HepG2 (cell line): ENCODE data around the gene SSBP4. TPM values are rescaled to one million over a fixed set of nuclear protein-coding genes. Genes with fewer than 3 reads are reported as not detected.
A peak's percentile ranks its signal among the peaks of the same experiment; 100 is the strongest.

Source experiments
- ARID4A ChIP-seq: sonication (generic); formaldehyde crosslinking; IDR thresholded peaks from 2 replicates; pipeline ENCODE4 v1.5.0; 2020; ENCODE audit warnings: mild to moderate bottlenecking, missing genetic modification reagents, borderline replicate concordance
- GABPB1 ChIP-seq: IDR thresholded peaks from 2 replicates; pipeline ENCODE4 v1.6.1; 2016; ENCODE audit warnings: mild to moderate bottlenecking, missing genetic modification reagents, moderate library complexity, missing compliant biosample characterization
- NCOR1 ChIP-seq: fragments of 200-600 bp; sonication (generic); IDR thresholded peaks from 2 replicates; pipeline ENCODE4 v1.7.0; 2017; ENCODE audit warnings: antibody characterized with exemption, low read length, borderline replicate concordance
- NFAT5 ChIP-seq: sonication (generic); formaldehyde crosslinking; IDR thresholded peaks from 2 replicates; pipeline ENCODE4 v1.4.0; 2020; ENCODE audit warnings: missing genetic modification reagents
- ZBTB40 ChIP-seq, 2 experiments: fragments of 450-650 bp in 1 of 2; sonication (generic) in 1 of 2; formaldehyde crosslinking in 1 of 2; IDR thresholded peaks; 2 replicates each; pipeline versions ENCODE4 v1.6.1 to v1.8.0; 2016 to 2022; ENCODE audit warnings: antibody characterized with exemption in 1 of 2, mild to moderate bottlenecking in 1 of 2, missing genetic modification reagents in 1 of 2
- ZNF644 ChIP-seq: IDR thresholded peaks from 2 replicates; pipeline ENCODE4 v1.6.1; 2016; ENCODE audit warnings: low read depth
- polyA plus RNA-seq, 8 experiments: library from polyadenylated mRNA; depleted of rRNA in 3 of 8; stranded (reverse) in 7 of 8; unstranded in 1 of 8; fragments of >200 nt; fragmentation: Illumina TruSeq in 4 of 8; extraction: Trizol in 4 of 8; gene quantifications; 2 replicates each; pipeline versions ENCODE4 v1.2.1 to v1.2.3, GENCODE V29; 2011 to 2016; ENCODE audit warnings: low read depth in 4 of 8, missing spikeins in 1 of 8, mixed read lengths in 1 of 8; ENCODE audit not compliant: insufficient read depth in 1 of 8
- total RNA-seq, 5 experiments: library from RNA; depleted of rRNA; stranded (reverse); fragments of >200 nt; fragmentation: Illumina TruSeq; extraction: Trizol; gene quantifications; 2 replicates each; pipeline ENCODE4 v1.2.3, GENCODE V29; 2016; ENCODE audit warnings: low read depth in 1 of 5

Gene SSBP4
- total and polyA plus RNA-seq, 2 of the 13 experiments (the other 11 are each of a cell fraction or from before 2014, with no cell fraction given), result 20.8 to 39.5 TPM

GRCh38 chr19:18414504-18415177 lies 4.6 kb upstream of the SSBP4 start (continued):
- TF ChIP-seq ARID4A (CRISPR knock-in tag) (no peak; the same call in 1 of the 2 replicates), NFAT5 (CRISPR knock-in tag) (no peak), ZBTB40 (IDR thresholded peaks at IDR 0.05) (no peak), ZBTB40 (CRISPR knock-in tag; IDR thresholded peaks at IDR 0.05) (no peak), NCOR1 (peak; percentile 78; the same call in 1 of the 2 replicates), ZNF644 (CRISPR knock-in tag) (no peak), GABPB1 (CRISPR knock-in tag) (no peak)
